HG02763 (cell line): ENCODE measurements around the gene CTNNA3.

Experiments used
- ATAC-seq: cut with Tn5 transposase; IDR thresholded peaks from one replicate; pipeline ENCODE4 v1.9.1; 2021; ENCODE audit warnings: mild to moderate bottlenecking, moderate library complexity; ENCODE audit not compliant: unreplicated experiment

Gene CTNNA3

DNA sequence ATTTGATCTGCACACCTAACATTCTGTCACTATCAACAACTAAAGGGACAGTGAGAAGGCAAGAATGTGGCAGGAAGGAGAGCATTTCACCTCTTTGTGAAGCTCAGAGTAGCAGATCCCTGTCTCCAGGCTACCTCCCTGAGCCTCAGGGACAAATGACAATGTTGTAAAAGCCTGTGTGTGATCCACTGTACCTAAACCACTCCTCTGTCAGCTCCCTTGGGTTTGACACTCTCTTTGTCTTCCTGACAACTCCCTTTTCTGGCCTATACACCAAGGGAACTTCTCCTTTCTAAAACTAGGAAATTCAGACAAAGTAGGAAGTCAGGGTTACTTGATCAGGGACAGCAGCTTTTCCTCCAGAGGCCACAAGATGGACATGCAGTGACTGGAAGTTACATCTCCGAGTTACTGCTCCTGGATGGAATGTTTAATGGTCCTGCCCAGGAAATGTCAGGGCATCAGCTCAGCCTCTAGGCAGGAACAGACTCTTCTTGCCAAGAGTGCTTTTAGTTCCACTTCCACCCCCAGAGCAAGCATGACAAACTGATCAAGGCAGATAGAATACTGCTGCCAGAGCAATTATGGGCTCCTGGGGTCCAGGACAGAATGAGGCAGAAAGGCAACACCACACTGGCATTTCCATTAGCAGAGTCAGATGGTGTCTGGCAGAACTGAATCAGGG, 1784.7 kb downstream of the CTNNA3 start:
- ATAC-seq: no peak

DNA sequence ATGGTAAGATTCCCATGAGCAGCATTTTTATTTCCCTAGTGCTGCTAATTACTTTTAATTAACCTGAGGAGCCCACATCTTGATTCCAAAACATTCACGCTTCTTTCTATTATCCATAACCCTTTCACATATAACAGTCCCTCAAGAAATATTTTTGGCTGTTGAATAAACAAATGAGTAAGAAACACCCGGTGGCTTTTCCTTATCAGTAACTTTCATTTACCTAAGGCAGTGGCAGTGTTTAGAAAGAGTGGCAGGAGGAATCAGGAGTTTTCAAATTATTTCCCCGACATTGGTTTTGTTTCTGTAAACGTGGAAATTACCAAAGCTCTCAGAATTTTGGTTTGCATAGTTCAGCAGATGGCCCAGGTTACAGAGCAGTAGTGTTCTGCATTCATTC, 1785.8 kb downstream of the CTNNA3 start:
- no peak for ATAC-seq

DNA sequence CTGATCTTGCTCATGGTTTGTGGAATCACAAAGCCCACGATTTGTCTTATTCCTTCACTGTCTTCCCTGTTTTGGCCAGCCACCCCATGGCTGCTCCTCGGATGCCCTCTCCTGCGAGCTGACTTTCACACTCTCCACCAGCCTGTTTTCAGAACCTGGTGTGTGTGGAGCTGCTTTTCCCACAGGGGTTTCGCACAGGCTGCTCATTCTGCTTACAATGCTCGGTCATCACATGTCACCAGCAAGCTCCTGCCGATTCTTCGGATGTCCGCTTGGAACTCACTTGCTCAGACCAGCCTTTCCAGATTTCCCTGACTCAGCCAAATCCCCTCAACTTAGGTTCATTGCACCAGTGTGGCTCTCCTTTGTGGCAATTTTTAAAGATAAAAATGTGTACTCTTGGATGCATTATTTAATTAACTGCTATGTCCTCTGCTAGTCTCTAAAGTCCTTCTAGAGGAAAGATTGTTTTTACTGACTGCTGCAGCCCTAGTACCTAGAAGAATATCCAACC, 1788.7 kb downstream of the CTNNA3 start:
- no peak for ATAC-seq

DNA sequence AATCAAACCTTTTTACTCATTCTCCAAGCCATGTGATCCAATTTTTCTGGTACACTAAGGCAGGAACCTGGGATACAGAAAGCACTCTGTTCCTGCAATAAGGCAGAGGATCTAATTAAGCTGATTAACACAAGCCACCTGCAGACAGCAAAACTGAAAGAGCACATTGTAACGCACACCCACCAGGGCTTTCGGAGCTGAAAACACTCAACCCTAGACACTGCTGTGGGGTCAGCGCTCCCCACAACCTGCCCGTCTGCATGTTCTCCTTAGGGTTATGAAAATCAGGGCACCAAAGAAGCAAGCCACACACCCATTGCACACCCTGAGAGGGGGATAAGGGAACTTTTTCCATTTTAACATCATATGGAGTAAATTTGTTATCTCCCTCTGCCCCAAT, 1792.4 kb downstream of the CTNNA3 start:
- no peak for ATAC-seq

DNA sequence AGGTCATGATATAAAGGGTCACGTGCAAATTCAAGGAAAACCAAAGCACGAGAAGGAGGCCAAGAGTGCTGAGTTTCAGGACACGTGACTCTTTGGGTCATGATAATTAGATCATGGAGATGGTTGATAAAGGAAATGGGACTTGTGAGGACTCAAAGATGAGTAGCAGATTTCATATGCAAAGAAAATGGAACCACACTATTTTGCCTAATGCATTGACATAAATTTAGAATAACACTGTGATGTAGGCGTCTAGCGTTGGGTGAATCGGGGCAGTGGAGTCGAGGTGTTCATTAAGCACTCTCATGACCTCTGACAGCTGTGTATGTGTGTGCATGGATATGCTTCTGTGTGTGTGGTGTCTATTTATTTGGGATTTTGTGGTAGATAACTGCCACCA, 1795.7 kb downstream of the CTNNA3 start:
- no peak for ATAC-seq

- ATAC-seq: no peak
Measured at GRCh38 chr10:65898055-65898454, 1797.9 kb downstream of the CTNNA3 start.

DNA sequence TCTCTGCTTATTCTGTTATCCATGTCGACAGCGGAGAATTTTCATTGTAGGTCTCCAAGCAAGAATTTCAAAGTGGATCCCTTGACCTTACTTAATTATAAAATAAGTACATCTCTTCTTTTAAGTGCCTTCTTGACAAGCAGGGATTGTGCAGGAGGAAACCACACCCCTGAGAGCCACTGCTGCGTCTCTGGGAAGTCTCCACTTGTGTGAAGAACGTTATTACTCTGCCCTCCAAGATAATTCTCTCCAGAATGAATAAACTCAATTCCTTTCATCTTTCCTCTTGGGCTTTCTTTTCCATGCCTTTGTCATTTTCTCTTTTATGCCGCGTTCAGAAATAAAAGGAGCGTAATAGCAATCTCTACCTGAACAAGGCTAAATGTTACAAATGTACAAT, 1801.0 kb downstream of the CTNNA3 start:
- no peak for ATAC-seq

GRCh38 chr10:65894379-65894778, 1801.6 kb downstream of the CTNNA3 start:
- no peak for ATAC-seq

GRCh38 chr10:65893676-65894075, 1802.3 kb downstream of the CTNNA3 start:
- no peak for ATAC-seq

- ATAC-seq: no peak
Measured at GRCh38 chr10:65892284-65892683, 1803.7 kb downstream of the CTNNA3 start.

- ATAC-seq: no peak
Measured at GRCh38 chr10:65891073-65891981, 1804.7 kb downstream of the CTNNA3 start.

GRCh38 chr10:65864529-65864928, 1831.5 kb downstream of the CTNNA3 start:
- ATAC-seq: no peak

- no peak for ATAC-seq
Measured at GRCh38 chr10:65864036-65864435, 1832.0 kb downstream of the CTNNA3 start.
